ENCODE results near the gene SHH. TPM values are rescaled to one million over a fixed set of nuclear protein-coding genes. Genes with fewer than 3 reads are reported as not detected.

SHH gene
- total RNA-seq, 1 donor from 2014 or later, result 0.26 TPM

- H3K4me3 Mint-ChIP-seq (ENCODE audit: unreplicated experiment), result peak overlapping the region; percentile 31
- H3K27me3 Mint-ChIP-seq (ENCODE audit: unreplicated experiment), result peaks cover 41% of the 10 kb centered on the region
- no peak overlapping the region for H3K27ac Mint-ChIP-seq (ENCODE audit: unreplicated experiment)
- TF ChIP-seq CTCF (IDR thresholded peaks at IDR 0.05; ENCODE audit: unreplicated experiment), result no peak
- peaks cover 4% of the 10 kb centered on the region for H3K36me3 Mint-ChIP-seq (ENCODE audit: low read depth, unreplicated experiment)
- H3K9me3 Mint-ChIP-seq (ENCODE audit: unreplicated experiment), result no peaks in the 10 kb centered on the region
- no peak for DNase-seq (ENCODE audit: low spot score)
- peaks cover 29% of the 10 kb centered on the region for H3K4me1 Mint-ChIP-seq (ENCODE audit: unreplicated experiment)
Measured at GRCh38 chr7:155809947-155810769, 2.1 kb downstream of the SHH start.

GRCh38 chr7:155809332-155809946 is 2.8 kb downstream of the SHH start:
- Mint-ChIP-seq H3K4me1 (ENCODE audit: unreplicated experiment) (peaks cover 29% of the 10 kb centered on the region), H3K4me3 (ENCODE audit: unreplicated experiment) (peak overlapping the region; percentile 87), H3K36me3 (ENCODE audit: low read depth, unreplicated experiment) (peaks cover 4% of the 10 kb centered on the region), H3K9me3 (ENCODE audit: unreplicated experiment) (no peaks in the 10 kb centered on the region), H3K27ac (ENCODE audit: unreplicated experiment) (no peak overlapping the region), H3K27me3 (ENCODE audit: unreplicated experiment) (peaks cover 41% of the 10 kb centered on the region)
- DNase-seq (ENCODE audit: low spot score), result no peak
- no peak for TF ChIP-seq CTCF (IDR thresholded peaks at IDR 0.05; ENCODE audit: unreplicated experiment)

- Mint-ChIP-seq H3K4me1 (ENCODE audit: unreplicated experiment) (peaks cover 29% of the 10 kb centered on the region), H3K4me3 (ENCODE audit: unreplicated experiment) (peak overlapping the region; percentile 47), H3K27ac (ENCODE audit: unreplicated experiment) (no peak overlapping the region), H3K9me3 (ENCODE audit: unreplicated experiment) (no peaks in the 10 kb centered on the region), H3K36me3 (ENCODE audit: low read depth, unreplicated experiment) (peaks cover 4% of the 10 kb centered on the region), H3K27me3 (ENCODE audit: unreplicated experiment) (peaks cover 36% of the 10 kb centered on the region)
- peak; percentile 47 for DNase-seq (ENCODE audit: low spot score)
- TF ChIP-seq CTCF (IDR thresholded peaks at IDR 0.05; ENCODE audit: unreplicated experiment), result no peak
Measured at GRCh38 chr7:155808549-155809331, 3.5 kb downstream of the SHH start.

GRCh38 chr7:155807789-155808548 is 4.3 kb downstream of the SHH start:
- Mint-ChIP-seq H3K27ac (ENCODE audit: unreplicated experiment) (peak overlapping the region; percentile 30), H3K27me3 (ENCODE audit: unreplicated experiment) (peaks cover 36% of the 10 kb centered on the region), H3K4me3 (ENCODE audit: unreplicated experiment) (peak overlapping the region; percentile 85), H3K4me1 (ENCODE audit: unreplicated experiment) (peaks cover 31% of the 10 kb centered on the region), H3K9me3 (ENCODE audit: unreplicated experiment) (no peaks in the 10 kb centered on the region), H3K36me3 (ENCODE audit: low read depth, unreplicated experiment) (peaks cover 4% of the 10 kb centered on the region)
- DNase-seq (ENCODE audit: low spot score), result no peak
- TF ChIP-seq CTCF (IDR thresholded peaks at IDR 0.05; ENCODE audit: unreplicated experiment), result no peak

Data from endothelial cell (in vitro differentiated cells).